ENCODE data around the gene MAPRE3.

MAPRE3 gene

GRCh38 chr2:26927221-26927620 lies 43.2 kb upstream of the MAPRE3 start:
- TF ChIP-seq, protein P1, sequence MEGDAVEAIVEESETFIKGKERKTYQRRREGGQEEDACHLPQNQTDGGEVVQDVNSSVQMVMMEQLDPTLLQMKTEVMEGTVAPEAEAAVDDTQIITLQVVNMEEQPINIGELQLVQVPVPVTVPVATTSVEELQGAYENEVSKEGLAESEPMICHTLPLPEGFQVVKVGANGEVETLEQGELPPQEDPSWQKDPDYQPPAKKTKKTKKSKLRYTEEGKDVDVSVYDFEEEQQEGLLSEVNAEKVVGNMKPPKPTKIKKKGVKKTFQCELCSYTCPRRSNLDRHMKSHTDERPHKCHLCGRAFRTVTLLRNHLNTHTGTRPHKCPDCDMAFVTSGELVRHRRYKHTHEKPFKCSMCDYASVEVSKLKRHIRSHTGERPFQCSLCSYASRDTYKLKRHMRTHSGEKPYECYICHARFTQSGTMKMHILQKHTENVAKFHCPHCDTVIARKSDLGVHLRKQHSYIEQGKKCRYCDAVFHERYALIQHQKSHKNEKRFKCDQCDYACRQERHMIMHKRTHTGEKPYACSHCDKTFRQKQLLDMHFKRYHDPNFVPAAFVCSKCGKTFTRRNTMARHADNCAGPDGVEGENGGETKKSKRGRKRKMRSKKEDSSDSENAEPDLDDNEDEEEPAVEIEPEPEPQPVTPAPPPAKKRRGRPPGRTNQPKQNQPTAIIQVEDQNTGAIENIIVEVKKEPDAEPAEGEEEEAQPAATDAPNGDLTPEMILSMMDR (IDR thresholded peaks at IDR 0.05; ENCODE audit: insufficient read depth, low read length, poor library complexity, severe bottlenecking): no peak
- H3K27me3 ChIP-seq (replicated peaks; ENCODE audit: control insufficient read depth, insufficient read depth, low read length): no peaks in the 10 kb centered on the region; the same call in 1 of the 2 replicates
- H3K36me3 ChIP-seq (ENCODE audit: control insufficient read depth, insufficient read depth, low read length): no peaks in the 10 kb centered on the region
- no peak for DNase-seq (ENCODE audit: extremely low read depth, insufficient read length)
- no peak overlapping the region for H3K4me3 ChIP-seq (replicated peaks; ENCODE audit: low read depth, low read length)

- 0 out of 2 replicates have a peak, but pooled peaks cover 1% of the 10 kb centered on the region for H3K27me3 ChIP-seq (replicated peaks; ENCODE audit: control insufficient read depth, insufficient read depth, low read length)
- no peak overlapping the region for H3K4me3 ChIP-seq (replicated peaks; ENCODE audit: low read depth, low read length)
- no peak for DNase-seq (ENCODE audit: extremely low read depth, insufficient read length)
- TF ChIP-seq, protein P1 (IDR thresholded peaks at IDR 0.05; ENCODE audit: insufficient read depth, low read length, poor library complexity, severe bottlenecking): no peak
- H3K36me3 ChIP-seq (ENCODE audit: control insufficient read depth, insufficient read depth, low read length): no peaks in the 10 kb centered on the region
These were observed 37.5 kb upstream of the MAPRE3 start for GRCh38 chr2:26932974-26933373.

DNA sequence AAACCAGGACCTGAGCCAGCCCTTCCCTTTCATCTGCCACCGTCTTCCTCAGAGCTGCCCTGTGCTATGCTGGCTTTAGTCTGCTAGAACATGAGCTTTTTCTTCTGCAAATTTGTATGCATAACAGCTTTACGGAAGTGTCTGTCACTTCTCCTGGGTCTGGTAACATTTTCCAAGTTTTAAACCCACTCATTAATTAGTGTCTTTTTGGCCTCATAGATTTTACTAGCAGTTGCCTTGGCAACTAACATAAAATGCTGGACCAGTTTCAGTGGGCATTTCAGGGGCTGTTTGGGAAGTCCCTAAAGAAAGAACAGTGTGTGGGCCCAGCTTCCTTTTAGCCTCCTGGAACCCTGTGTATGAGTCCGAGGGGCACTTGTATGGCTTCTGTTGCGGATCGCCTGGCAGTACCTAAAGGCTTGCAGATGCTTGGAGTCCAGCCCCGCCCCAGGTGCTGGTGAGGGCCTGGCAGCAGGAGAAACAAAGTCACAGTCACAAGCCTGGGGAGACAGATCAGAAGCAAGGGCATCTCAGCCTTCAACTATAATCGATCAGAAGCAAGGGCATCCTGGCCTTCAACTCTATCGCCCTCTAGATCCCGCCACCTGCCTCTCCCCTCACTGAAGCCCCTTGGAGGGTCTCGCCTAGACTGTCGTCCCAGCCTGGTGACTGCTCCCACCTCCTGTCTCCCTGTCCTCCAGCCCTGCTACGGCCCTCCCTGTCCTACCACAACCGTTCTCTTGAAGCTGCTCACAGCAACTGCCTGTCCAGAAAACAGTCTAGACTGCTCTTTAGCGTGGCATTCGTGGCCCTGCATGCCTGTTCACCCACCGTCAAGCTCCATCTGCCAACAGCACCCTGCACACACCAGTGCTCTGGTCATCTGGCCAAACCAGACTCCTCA lies 36.8 kb upstream of the MAPRE3 start:
- TF ChIP-seq, protein P1 (IDR thresholded peaks at IDR 0.05; ENCODE audit: insufficient read depth, low read length, poor library complexity, severe bottlenecking): no peak
- Histone ChIP-seq H3K36me3 (ENCODE audit: control insufficient read depth, insufficient read depth, low read length) (no peaks in the 10 kb centered on the region), H3K4me3 (replicated peaks; ENCODE audit: low read depth, low read length) (no peak overlapping the region), H3K27me3 (replicated peaks; ENCODE audit: control insufficient read depth, insufficient read depth, low read length) (0 out of 2 replicates have a peak, but pooled peaks cover 1% of the 10 kb centered on the region)
- DNase-seq (ENCODE audit: extremely low read depth, insufficient read length): no peak

GRCh38 chr2:26934335-26934724 lies 36.1 kb upstream of the MAPRE3 start:
- TF ChIP-seq, protein P1 (IDR thresholded peaks at IDR 0.05; ENCODE audit: insufficient read depth, low read length, poor library complexity, severe bottlenecking): no peak
- 0 out of 2 replicates have a peak, but pooled peaks cover 1% of the 10 kb centered on the region for H3K27me3 ChIP-seq (replicated peaks; ENCODE audit: control insufficient read depth, insufficient read depth, low read length)
- H3K4me3 ChIP-seq (replicated peaks; ENCODE audit: low read depth, low read length): no peak overlapping the region
- no peak for DNase-seq (ENCODE audit: extremely low read depth, insufficient read length)
- no peaks in the 10 kb centered on the region for H3K36me3 ChIP-seq (ENCODE audit: control insufficient read depth, insufficient read depth, low read length)

DNA sequence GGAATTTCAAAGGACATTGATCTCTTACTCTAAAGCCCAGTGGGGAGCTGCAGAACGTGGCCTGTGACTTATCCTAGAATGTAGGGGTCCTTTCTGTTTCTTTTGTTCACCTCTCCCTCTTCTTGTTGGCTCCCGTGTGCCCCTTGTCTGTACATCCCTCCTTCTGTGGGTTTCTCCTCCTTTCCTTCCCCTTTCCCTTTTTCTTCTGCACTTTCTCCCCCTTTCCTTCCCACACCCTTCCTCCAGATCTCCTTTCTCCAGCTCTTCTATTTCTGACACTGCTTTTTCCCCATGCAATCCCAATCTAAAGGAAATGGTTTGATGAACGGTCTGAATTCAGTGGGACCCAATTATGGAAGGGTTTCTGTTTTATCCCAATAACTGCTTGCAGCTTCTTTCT lies 35.5 kb upstream of the MAPRE3 start:
- H3K27me3 ChIP-seq (replicated peaks; ENCODE audit: control insufficient read depth, insufficient read depth, low read length): 0 out of 2 replicates have a peak, but pooled peaks cover 1% of the 10 kb centered on the region
- no peaks in the 10 kb centered on the region for H3K36me3 ChIP-seq (ENCODE audit: control insufficient read depth, insufficient read depth, low read length)
- no peak for DNase-seq (ENCODE audit: extremely low read depth, insufficient read length)
- TF ChIP-seq, protein P1 (IDR thresholded peaks at IDR 0.05; ENCODE audit: insufficient read depth, low read length, poor library complexity, severe bottlenecking): no peak
- H3K4me3 ChIP-seq (replicated peaks; ENCODE audit: low read depth, low read length): no peak overlapping the region
